ENCODE measurements around the gene LEPR. TPM values are rescaled to one million over a fixed set of nuclear protein-coding genes. Genes with fewer than 3 reads are reported as not detected.

The LEPR gene
- polyA plus RNA-seq, 1 donor: 4.6 TPM

DNA sequence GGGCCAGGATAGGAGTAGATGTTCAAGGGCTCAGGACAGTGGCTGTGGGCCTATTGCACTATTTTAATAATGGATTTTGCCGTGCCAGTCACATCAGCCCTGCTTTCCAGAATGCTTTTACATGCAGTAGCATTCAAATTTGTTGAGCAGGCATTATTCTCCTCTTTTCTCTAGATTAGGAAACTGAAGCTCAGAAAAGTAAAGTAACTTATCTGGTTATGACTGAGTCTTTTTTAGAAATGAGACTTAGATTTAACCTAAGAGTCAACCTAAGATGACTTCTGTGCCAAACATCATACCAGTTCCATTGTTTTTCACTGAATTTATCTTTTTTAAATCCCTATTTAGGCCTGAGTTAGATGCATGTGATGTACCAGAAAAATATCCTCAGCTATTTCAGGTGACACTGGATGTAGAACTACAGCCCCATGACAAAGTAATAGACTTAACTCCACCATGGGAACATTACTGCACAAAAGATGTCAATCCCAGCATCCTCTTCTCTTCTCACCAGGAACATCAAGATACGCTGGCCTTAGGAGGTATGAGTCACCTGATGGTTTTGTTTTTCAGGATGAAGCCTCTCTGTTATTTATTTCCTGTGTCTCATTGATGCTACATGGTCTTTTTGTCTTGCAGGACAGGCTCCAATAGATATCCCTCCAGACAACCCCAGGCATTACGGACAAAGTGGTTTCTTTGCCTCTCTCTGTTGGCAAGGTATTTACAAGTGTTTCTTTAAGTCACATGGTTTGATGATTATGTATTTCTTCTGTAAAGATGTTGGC, 31.4 kb upstream of the LEPR start:
- WGBS (ENCODE audit: insufficient coverage, low lambda C conversion rate): no CpG with 5 or more reads among the region's 3 CpGs
- H3K36me3 ChIP-seq (ENCODE audit: control insufficient read depth, insufficient read depth, low read length): peaks cover 2% of the 10 kb centered on the region
- H3K4me1 ChIP-seq (ENCODE audit: control insufficient read depth, insufficient read depth, low read length): no peaks in the 10 kb centered on the region
- no peak overlapping the region for H3K4me3 ChIP-seq (ENCODE audit: low read length)
- no peaks in the 10 kb centered on the region for H3K27me3 ChIP-seq (ENCODE audit: control insufficient read depth, insufficient read depth, low read length)
- no peak for DNase-seq
- no peaks in the 10 kb centered on the region for H3K9me3 ChIP-seq (ENCODE audit: control insufficient read depth, low read depth, low read length)
- no peak overlapping the region for H3K27ac ChIP-seq (ENCODE audit: low read length)

DNA sequence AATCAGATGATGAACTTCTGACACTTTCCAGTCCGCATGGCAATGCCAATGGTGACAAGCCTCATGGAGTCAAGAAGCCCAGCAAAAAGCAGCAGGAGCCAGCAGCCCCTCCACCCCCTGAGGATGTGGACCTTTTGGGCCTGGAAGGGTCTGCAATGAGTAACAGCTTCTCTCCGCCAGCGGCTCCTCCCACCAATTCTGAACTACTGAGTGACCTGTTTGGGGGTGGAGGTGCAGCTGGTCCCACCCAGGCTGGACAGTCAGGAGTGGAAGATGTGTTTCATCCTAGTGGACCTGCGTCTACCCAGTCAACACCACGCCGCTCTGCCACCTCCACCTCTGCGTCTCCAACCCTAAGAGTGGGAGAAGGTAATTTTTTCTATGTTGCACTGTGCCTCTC, 28.0 kb upstream of the LEPR start:
- H3K4me3 ChIP-seq (ENCODE audit: low read length): no peak overlapping the region
- H3K36me3 ChIP-seq (ENCODE audit: control insufficient read depth, insufficient read depth, low read length): peaks cover 2% of the 10 kb centered on the region
- no CpG with 5 or more reads among the region's 7 CpGs for WGBS (ENCODE audit: insufficient coverage, low lambda C conversion rate)
- H3K27ac ChIP-seq (ENCODE audit: low read length): no peak overlapping the region
- no peaks in the 10 kb centered on the region for H3K4me1 ChIP-seq (ENCODE audit: control insufficient read depth, insufficient read depth, low read length)
- no peaks in the 10 kb centered on the region for H3K9me3 ChIP-seq (ENCODE audit: control insufficient read depth, low read depth, low read length)
- DNase-seq: no peak
- H3K27me3 ChIP-seq (ENCODE audit: control insufficient read depth, insufficient read depth, low read length): no peaks in the 10 kb centered on the region

DNA sequence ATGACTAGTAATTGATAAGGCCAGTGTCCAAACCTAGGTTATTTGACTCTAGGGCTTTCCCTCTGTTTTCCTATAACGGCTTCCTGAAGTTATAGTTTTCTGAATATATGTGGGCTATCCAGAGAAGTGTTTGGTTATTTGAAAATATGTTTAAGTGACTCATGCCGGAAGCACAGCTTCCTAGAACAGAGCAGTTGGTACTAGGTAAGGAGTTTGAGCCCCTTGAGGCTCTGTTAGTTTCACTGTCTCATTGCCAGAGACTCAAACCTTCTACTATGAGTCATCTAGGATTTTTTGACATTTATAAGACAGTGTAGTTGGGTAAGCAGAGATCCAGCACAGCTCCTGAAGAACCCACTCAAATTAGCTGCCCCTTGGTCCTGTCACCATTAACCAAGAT, 27.1 kb upstream of the LEPR start:
- peaks cover 2% of the 10 kb centered on the region for H3K36me3 ChIP-seq (ENCODE audit: control insufficient read depth, insufficient read depth, low read length)
- no peak overlapping the region for H3K27ac ChIP-seq (ENCODE audit: low read length)
- no peak for DNase-seq
- no peaks in the 10 kb centered on the region for H3K27me3 ChIP-seq (ENCODE audit: control insufficient read depth, insufficient read depth, low read length)
- H3K4me1 ChIP-seq (ENCODE audit: control insufficient read depth, insufficient read depth, low read length): no peaks in the 10 kb centered on the region
- no peak overlapping the region for H3K4me3 ChIP-seq (ENCODE audit: low read length)
- H3K9me3 ChIP-seq (ENCODE audit: control insufficient read depth, low read depth, low read length): no peaks in the 10 kb centered on the region
- WGBS (ENCODE audit: insufficient coverage, low lambda C conversion rate): no CpG with 5 or more reads among the region's 2 CpGs

DNA sequence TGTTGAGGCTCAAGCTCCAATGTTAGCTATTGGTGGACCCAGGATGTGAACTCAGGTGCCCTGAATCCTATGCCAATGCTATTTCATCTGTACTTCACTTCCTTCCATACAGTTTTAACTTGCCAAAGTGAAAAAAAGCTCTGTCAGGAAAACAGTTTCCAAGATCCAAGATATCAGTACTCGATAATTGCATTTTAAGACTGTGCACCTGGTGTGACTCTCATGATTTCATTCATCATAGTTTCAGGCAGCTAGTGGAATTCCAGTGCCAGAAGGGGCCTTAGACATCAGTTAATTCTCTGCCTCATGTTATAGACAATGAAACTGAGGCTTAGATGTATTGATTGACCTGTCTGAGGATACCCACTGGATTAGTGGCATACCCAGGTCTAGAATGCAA, 26.5 kb upstream of the LEPR start:
- DNase-seq: no peak
- no peak overlapping the region for H3K4me3 ChIP-seq (ENCODE audit: low read length)
- H3K4me1 ChIP-seq (ENCODE audit: control insufficient read depth, insufficient read depth, low read length): no peaks in the 10 kb centered on the region
- H3K27me3 ChIP-seq (ENCODE audit: control insufficient read depth, insufficient read depth, low read length): no peaks in the 10 kb centered on the region
- H3K36me3 ChIP-seq (ENCODE audit: control insufficient read depth, insufficient read depth, low read length): peaks cover 2% of the 10 kb centered on the region
- no peak overlapping the region for H3K27ac ChIP-seq (ENCODE audit: low read length)
- WGBS (ENCODE audit: insufficient coverage, low lambda C conversion rate): no CpG with 5 or more reads among the region's 1 CpG
- no peaks in the 10 kb centered on the region for H3K9me3 ChIP-seq (ENCODE audit: control insufficient read depth, low read depth, low read length)

DNA sequence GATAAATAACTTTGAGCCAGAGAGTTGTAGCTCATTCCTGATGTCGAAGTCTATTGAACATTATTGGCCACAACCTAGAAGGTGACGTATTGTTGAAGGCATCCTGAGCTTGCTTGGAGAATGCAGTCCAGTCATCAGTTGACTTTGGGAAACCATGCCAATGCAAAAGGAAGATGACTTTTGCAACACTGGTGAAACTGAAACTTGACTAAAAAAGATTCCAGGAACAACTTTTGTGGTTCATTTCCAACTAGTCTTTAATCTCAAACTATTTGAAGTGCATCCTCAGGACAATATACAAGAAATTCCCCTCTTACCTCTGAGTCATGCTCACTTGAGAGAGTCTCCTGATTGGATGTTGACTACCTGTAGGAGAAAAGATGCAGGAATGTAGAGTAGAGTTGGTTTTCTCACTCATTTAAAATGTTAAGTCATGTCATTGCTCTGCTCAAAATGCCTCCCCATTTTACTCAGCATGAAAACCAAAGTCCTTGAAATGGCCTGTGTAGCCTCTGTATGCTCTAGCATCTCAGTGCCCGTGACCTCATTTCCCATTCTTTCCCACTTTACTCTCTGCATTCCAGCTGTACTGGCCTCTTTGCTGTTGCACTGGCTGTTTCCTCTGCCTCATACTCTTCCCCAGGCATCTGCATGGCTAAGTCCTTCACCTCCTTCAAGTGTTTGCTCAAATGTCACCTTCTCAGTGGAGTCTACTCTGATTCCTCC, 24.4 kb upstream of the LEPR start:
- 80% methylated on average over 2 of the region's 3 CpGs for WGBS (ENCODE audit: insufficient coverage, low lambda C conversion rate)
- H3K9me3 ChIP-seq (ENCODE audit: control insufficient read depth, low read depth, low read length): no peaks in the 10 kb centered on the region
- H3K4me1 ChIP-seq (ENCODE audit: control insufficient read depth, insufficient read depth, low read length): no peaks in the 10 kb centered on the region
- H3K4me3 ChIP-seq (ENCODE audit: low read length): no peak overlapping the region
- no peak for DNase-seq
- no peaks in the 10 kb centered on the region for H3K36me3 ChIP-seq (ENCODE audit: control insufficient read depth, insufficient read depth, low read length)
- no peak overlapping the region for H3K27ac ChIP-seq (ENCODE audit: low read length)
- no peaks in the 10 kb centered on the region for H3K27me3 ChIP-seq (ENCODE audit: control insufficient read depth, insufficient read depth, low read length)

DNA sequence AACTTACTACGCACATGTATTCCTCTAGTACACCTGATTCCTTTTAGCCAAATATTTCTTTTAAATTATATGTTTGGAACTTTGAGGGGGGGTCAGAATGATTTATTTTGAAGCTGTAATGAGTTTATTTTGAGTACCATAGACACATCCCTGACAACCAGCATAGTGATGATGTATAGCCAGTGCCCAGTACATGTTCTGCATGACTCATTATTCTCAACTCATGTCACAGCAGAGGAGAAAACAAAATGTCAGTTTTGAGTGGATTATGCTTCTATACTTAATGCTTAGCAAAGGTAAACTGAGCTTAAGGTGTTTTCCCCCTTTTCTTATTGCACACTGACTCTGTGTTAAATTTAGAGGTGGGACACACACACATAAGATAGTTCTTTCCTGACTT, 22.4 kb upstream of the LEPR start:
- H3K4me3 ChIP-seq (ENCODE audit: low read length): no peak overlapping the region
- no peaks in the 10 kb centered on the region for H3K36me3 ChIP-seq (ENCODE audit: control insufficient read depth, insufficient read depth, low read length)
- H3K27me3 ChIP-seq (ENCODE audit: control insufficient read depth, insufficient read depth, low read length): no peaks in the 10 kb centered on the region
- no peak for DNase-seq
- H3K27ac ChIP-seq (ENCODE audit: low read length): no peak overlapping the region
- no peaks in the 10 kb centered on the region for H3K4me1 ChIP-seq (ENCODE audit: control insufficient read depth, insufficient read depth, low read length)
- WGBS (ENCODE audit: insufficient coverage, low lambda C conversion rate): no CpG with 5 or more reads among the region's 1 CpG
- H3K9me3 ChIP-seq (ENCODE audit: control insufficient read depth, low read depth, low read length): no peaks in the 10 kb centered on the region

DNA sequence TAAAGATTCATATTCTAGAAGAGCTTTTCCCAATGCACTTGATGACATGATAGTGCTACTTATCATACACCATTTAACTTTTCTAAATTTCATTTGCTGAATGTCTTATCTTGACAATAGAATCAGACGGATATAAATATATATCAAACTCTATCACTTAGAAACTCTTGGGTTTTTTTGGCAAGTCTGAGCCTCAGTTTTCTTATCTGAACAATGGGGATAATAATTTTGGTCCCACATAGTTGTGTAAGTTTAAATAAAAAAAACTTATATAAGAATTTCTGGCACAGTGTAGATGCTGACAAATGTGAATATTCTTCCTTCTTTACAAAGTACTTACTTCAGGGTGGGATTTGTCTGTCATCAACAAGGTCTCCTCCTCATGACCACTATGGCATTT, 21.5 kb upstream of the LEPR start:
- Histone ChIP-seq H3K9me3 (ENCODE audit: control insufficient read depth, low read depth, low read length) (no peaks in the 10 kb centered on the region), H3K4me1 (ENCODE audit: control insufficient read depth, insufficient read depth, low read length) (no peaks in the 10 kb centered on the region), H3K27ac (ENCODE audit: low read length) (no peak overlapping the region), H3K27me3 (ENCODE audit: control insufficient read depth, insufficient read depth, low read length) (no peaks in the 10 kb centered on the region), H3K36me3 (ENCODE audit: control insufficient read depth, insufficient read depth, low read length) (no peaks in the 10 kb centered on the region), H3K4me3 (ENCODE audit: low read length) (no peak overlapping the region)
- 100% methylated on average over 1 of the region's 1 CpG for WGBS (ENCODE audit: insufficient coverage, low lambda C conversion rate)
- DNase-seq: no peak

DNA sequence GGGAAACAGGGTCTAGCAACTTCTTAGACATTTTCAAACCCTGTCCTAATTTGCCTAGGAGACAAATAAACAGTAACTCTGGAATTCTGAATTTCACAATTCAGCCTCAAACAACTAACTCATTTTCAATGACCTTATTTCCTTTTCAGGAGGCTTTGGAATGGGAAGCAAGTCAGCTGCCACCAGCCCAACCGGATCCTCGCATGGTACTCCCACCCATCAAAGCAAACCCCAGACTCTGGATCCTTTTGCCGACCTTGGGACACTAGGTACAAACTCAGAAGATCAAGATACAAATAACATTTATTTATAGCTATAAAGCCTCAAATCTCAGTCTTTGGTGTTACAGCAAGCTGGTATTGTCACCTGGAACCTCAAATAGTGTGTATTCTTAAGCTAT, 18.9 kb upstream of the LEPR start:
- Histone ChIP-seq H3K27ac (ENCODE audit: low read length) (no peak overlapping the region), H3K36me3 (ENCODE audit: control insufficient read depth, insufficient read depth, low read length) (no peaks in the 10 kb centered on the region), H3K9me3 (ENCODE audit: control insufficient read depth, low read depth, low read length) (no peaks in the 10 kb centered on the region), H3K4me1 (ENCODE audit: control insufficient read depth, insufficient read depth, low read length) (no peaks in the 10 kb centered on the region), H3K27me3 (ENCODE audit: control insufficient read depth, insufficient read depth, low read length) (no peaks in the 10 kb centered on the region), H3K4me3 (ENCODE audit: low read length) (no peak overlapping the region)
- no CpG with 5 or more reads among the region's 3 CpGs for WGBS (ENCODE audit: insufficient coverage, low lambda C conversion rate)
- DNase-seq: no peak

DNA sequence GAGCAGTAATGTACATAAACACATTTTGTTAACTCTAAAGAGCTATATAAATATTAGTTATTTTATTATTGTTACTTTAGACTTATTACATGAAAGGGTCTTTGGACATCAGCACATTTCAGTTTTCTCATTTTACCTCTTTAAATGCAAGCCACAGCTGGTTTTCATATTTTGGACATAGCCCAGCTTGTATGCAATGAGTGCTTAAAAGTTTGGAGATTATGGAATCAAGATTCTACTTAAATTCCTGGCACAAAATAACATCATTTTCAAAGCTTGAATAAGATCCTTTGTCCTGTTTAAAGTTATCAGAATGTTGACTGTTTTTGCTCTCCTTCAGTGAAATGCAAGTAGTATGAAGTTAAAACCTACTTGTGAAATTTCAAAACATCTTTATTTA, 15.5 kb upstream of the LEPR start:
- DNase-seq: no peak
- Histone ChIP-seq H3K4me3 (ENCODE audit: low read length) (no peak overlapping the region), H3K27ac (ENCODE audit: low read length) (no peak overlapping the region), H3K9me3 (ENCODE audit: control insufficient read depth, low read depth, low read length) (no peaks in the 10 kb centered on the region), H3K27me3 (ENCODE audit: control insufficient read depth, insufficient read depth, low read length) (no peaks in the 10 kb centered on the region), H3K4me1 (ENCODE audit: control insufficient read depth, insufficient read depth, low read length) (no peaks in the 10 kb centered on the region), H3K36me3 (ENCODE audit: control insufficient read depth, insufficient read depth, low read length) (no peaks in the 10 kb centered on the region)

DNA sequence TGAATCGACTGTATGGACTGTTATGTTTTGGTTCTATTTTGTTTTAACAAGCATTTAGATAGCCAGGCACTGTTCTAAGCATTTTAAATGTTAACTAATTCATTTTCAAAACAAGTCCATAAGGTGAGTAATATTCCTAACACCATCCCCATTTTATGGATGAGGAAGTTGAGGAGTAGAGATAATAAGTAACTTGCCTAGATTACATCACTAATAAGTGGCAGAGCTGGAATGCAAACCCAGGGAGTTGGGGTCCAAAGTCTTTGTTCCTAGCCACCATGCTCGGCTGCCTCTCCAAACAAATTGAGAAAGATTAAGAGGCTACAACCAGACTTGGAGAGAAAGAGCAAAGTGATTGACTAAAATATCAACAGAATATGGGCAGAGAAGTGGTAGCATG, 12.6 kb upstream of the LEPR start:
- H3K27ac ChIP-seq (ENCODE audit: low read length): no peak overlapping the region
- no peaks in the 10 kb centered on the region for H3K4me1 ChIP-seq (ENCODE audit: control insufficient read depth, insufficient read depth, low read length)
- H3K4me3 ChIP-seq (ENCODE audit: low read length): no peak overlapping the region
- 27% methylated on average over 1 of the region's 2 CpGs for WGBS (ENCODE audit: insufficient coverage, low lambda C conversion rate)
- DNase-seq: peak in 1 of 2 donors; percentile 36
- no peaks in the 10 kb centered on the region for H3K9me3 ChIP-seq (ENCODE audit: control insufficient read depth, low read depth, low read length)
- H3K36me3 ChIP-seq (ENCODE audit: control insufficient read depth, insufficient read depth, low read length): no peaks in the 10 kb centered on the region
- no peaks in the 10 kb centered on the region for H3K27me3 ChIP-seq (ENCODE audit: control insufficient read depth, insufficient read depth, low read length)

DNA sequence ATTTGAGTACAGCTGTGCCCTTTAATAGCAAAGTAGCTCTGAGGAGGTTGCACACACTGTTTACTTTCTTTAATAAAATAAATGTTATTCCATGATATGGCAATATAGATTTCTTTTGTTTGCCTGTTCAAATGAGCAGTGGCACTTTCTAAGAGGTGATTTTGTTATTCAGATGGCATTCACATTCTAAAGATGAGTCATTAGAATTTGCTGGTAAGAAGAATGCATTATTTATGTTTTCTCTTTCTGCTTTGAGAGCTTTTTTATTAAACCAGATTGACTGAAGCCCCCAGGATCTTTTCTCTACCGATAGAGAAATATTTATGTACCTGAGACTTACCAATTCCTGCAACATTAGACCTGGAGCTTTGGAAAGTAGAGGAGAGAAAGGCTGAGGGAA, 11.2 kb upstream of the LEPR start:
- H3K4me3 ChIP-seq (ENCODE audit: low read length): no peak overlapping the region
- no CpG with 5 or more reads among the region's 1 CpG for WGBS (ENCODE audit: insufficient coverage, low lambda C conversion rate)
- H3K9me3 ChIP-seq (ENCODE audit: control insufficient read depth, low read depth, low read length): no peaks in the 10 kb centered on the region
- no peak overlapping the region for H3K27ac ChIP-seq (ENCODE audit: low read length)
- no peak for DNase-seq
- H3K4me1 ChIP-seq (ENCODE audit: control insufficient read depth, insufficient read depth, low read length): no peaks in the 10 kb centered on the region
- H3K36me3 ChIP-seq (ENCODE audit: control insufficient read depth, insufficient read depth, low read length): no peaks in the 10 kb centered on the region
- no peaks in the 10 kb centered on the region for H3K27me3 ChIP-seq (ENCODE audit: control insufficient read depth, insufficient read depth, low read length)

All from large intestine (tissue), 3 donors.